ENCODE results near the gene LPAR2. TPM values are rescaled to one million over a fixed set of nuclear protein-coding genes. Genes with fewer than 3 reads are reported as not detected.

Gene LPAR2
- total RNA-seq, 1 donor from 2014 or later = 40.3 TPM

GRCh38 chr19:19597809-19598306 is 30.2 kb downstream of the LPAR2 start:
- DNase-seq = no peak
- H3K4me1 ChIP-seq = peaks cover 17% of the 10 kb centered on the region
- peak overlapping the region; percentile 62 for H3K27ac ChIP-seq
- no peaks in the 10 kb centered on the region for H3K27me3 ChIP-seq (ENCODE audit: low read depth)
- TF ChIP-seq, protein P1, sequence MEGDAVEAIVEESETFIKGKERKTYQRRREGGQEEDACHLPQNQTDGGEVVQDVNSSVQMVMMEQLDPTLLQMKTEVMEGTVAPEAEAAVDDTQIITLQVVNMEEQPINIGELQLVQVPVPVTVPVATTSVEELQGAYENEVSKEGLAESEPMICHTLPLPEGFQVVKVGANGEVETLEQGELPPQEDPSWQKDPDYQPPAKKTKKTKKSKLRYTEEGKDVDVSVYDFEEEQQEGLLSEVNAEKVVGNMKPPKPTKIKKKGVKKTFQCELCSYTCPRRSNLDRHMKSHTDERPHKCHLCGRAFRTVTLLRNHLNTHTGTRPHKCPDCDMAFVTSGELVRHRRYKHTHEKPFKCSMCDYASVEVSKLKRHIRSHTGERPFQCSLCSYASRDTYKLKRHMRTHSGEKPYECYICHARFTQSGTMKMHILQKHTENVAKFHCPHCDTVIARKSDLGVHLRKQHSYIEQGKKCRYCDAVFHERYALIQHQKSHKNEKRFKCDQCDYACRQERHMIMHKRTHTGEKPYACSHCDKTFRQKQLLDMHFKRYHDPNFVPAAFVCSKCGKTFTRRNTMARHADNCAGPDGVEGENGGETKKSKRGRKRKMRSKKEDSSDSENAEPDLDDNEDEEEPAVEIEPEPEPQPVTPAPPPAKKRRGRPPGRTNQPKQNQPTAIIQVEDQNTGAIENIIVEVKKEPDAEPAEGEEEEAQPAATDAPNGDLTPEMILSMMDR (IDR thresholded peaks at IDR 0.05) = no peak
- intact Hi-C loops (cut with DNase I) = no loop called here
- H3K36me3 ChIP-seq = no peaks in the 10 kb centered on the region
- no peak overlapping the region for H3K4me3 ChIP-seq
- no peaks in the 10 kb centered on the region for H3K9me3 ChIP-seq
- peak in 1 of 2 donors; percentile 31 for ATAC-seq

DNA sequence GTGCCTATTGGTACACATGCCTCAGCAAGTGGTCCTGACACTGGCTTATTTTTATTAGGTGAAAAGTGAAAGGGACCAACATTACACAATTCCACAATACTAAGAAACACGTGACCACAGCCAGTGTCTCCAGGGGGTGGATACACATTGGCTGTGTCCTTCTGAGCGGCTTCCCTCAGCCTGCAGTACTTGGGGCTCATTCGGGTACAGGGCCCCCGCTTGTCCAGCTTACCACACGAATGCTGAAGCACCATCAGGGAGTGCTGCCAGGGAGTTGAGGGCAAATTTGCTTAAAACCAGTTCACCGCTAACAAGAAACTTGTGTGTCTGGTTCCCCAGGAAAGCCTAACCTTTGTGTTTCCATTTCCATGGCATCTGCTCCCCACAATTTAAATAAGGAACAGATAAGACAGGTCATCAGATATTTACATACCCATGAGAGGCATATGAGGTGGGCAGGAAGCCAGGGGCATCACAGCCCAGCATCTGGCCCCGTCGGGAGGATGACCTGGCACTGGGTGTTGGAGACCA is 32.8 kb downstream of the LPAR2 start:
- peak; percentile 78 to 83 for ATAC-seq

GRCh38 chr19:19594381-19594780 is 33.6 kb downstream of the LPAR2 start:
- ATAC-seq (no peak), DNase-seq (no peak)
- Histone ChIP-seq H3K27me3 (ENCODE audit: low read depth) (no peaks in the 10 kb centered on the region), H3K36me3 (no peaks in the 10 kb centered on the region), H3K27ac (peak overlapping the region; percentile 49), H3K4me1 (peaks cover 32% of the 10 kb centered on the region), H3K9me3 (no peaks in the 10 kb centered on the region), H3K4me3 (no peak overlapping the region)
- TF ChIP-seq, protein P1 (IDR thresholded peaks at IDR 0.05) = no peak
- intact Hi-C loops (cut with DNase I) = no loop called here

More for the DNA sequence above, 32.8 kb downstream of the LPAR2 start:
- TF ChIP-seq, protein P1 (IDR thresholded peaks at IDR 0.05) = no peak
- peak; percentile 65 for DNase-seq
- intact Hi-C loops (cut with DNase I) = no loop called here
- Histone ChIP-seq H3K4me3 (no peak overlapping the region), H3K4me1 (peaks cover 31% of the 10 kb centered on the region), H3K9me3 (no peaks in the 10 kb centered on the region), H3K27ac (peak overlapping the region; percentile 49), H3K36me3 (no peaks in the 10 kb centered on the region), H3K27me3 (ENCODE audit: low read depth) (no peaks in the 10 kb centered on the region)

DNA sequence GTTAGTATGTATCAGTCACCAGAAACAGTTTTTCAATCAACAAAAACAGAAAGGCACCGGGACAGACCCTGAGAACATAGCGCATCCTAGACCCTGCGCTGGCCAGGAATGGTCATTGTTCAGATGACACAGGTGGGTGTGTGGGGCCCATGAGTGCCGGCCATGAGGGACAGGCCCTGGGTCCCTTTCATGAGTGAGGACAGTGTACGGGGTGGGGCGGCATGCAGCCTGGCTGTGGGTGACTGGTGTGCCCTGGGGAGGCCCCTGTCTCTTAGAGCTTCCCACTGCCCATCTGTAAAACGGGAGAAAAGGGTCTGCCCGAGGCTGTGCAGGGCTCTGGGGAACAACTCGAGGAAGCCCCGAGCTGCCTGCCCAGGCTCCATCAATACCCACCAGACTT is 35.3 kb downstream of the LPAR2 start:
- Histone ChIP-seq H3K4me3 (no peak overlapping the region), H3K27me3 (ENCODE audit: low read depth) (no peaks in the 10 kb centered on the region), H3K27ac (no peak overlapping the region), H3K9me3 (no peaks in the 10 kb centered on the region), H3K36me3 (no peaks in the 10 kb centered on the region), H3K4me1 (peaks cover 32% of the 10 kb centered on the region)
- ATAC-seq (no peak), DNase-seq (no peak)
- intact Hi-C loops (cut with DNase I) = no loop called here
- TF ChIP-seq, protein P1 (IDR thresholded peaks at IDR 0.05) = no peak

DNA sequence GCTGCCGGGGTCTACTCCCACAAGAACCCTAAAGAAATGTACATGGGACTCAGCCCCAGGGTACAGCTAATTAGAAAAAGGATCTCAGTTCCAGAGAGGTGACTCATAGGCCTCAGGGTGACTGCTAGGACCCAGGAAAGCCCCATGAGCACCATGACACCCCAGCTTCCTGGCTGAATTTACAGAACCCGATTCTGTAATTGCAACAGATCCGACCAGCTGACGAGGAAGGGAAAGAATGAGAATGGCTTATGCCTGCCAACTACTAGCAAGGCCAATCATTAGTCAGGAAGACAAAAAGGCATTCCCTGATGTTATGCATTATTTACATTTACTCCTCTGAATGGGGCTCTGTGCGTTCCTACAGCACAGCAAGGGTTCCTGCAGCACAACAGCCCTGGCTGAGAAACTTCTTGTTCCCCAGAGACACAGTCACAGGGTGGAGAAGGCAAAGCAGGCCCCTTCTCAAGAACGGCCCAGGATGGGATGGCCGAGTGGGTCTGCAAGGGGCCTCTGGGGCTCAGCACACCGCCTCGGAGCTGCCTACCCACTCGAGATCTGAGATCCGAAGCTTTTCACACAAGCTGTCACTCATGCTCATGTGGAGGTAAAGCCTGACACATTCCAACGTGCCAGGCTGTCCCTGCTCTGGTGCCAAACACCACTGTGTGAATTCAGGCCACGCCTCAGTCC is 36.7 kb downstream of the LPAR2 start:
- H3K36me3 ChIP-seq = no peaks in the 10 kb centered on the region
- TF ChIP-seq, protein P1 (IDR thresholded peaks at IDR 0.05) = no peak
- peak overlapping the region; percentile 15 for H3K27ac ChIP-seq
- no peaks in the 10 kb centered on the region for H3K9me3 ChIP-seq
- H3K4me3 ChIP-seq = no peak overlapping the region
- H3K4me1 ChIP-seq = peaks cover 31% of the 10 kb centered on the region
- DNase-seq = no peak
- intact Hi-C loops (cut with DNase I) = no loop called here
- no peaks in the 10 kb centered on the region for H3K27me3 ChIP-seq (ENCODE audit: low read depth)
- peak; percentile 59 to 73 for ATAC-seq

Measured in lower lobe of right lung (tissue), 2 donors.